HEK293T (cell line): ENCODE measurements around the gene HBA2.

Source experiments
- ARNT ChIP-seq: fragments of 450-650 bp; IDR thresholded peaks from 2 replicates; pipeline ENCODE4 v1.6.1; 2017; ENCODE audit warnings: mild to moderate bottlenecking
- BHLHE40 ChIP-seq: fragments of 450-650 bp; IDR thresholded peaks from 2 replicates; pipeline ENCODE4 v1.6.1; 2016; ENCODE audit warnings: mild to moderate bottlenecking, moderate library complexity, borderline replicate concordance
- ELF4 ChIP-seq: fragments of 450-650 bp; IDR thresholded peaks from 2 replicates; pipeline ENCODE4 v1.6.1; 2017; ENCODE audit warnings: antibody characterized with exemption
- FOXA1 ChIP-seq: fragments of 450-650 bp; IDR thresholded peaks from 2 replicates; pipeline ENCODE4 v1.6.1; 2016; ENCODE audit warnings: mild to moderate bottlenecking
- FOXK2 ChIP-seq: fragments of 450-650 bp; IDR thresholded peaks from 2 replicates; pipeline ENCODE4 v1.6.1; 2016; ENCODE audit warnings: mild to moderate bottlenecking
- FOXM1 ChIP-seq: fragments of 450-650 bp; IDR thresholded peaks from 2 replicates; pipeline ENCODE4 v1.6.1; 2017; ENCODE audit warnings: mild to moderate bottlenecking, borderline replicate concordance
- LEF1 ChIP-seq: fragments of 450-650 bp; IDR thresholded peaks from 2 replicates; pipeline ENCODE4 v1.6.1; 2017; ENCODE audit warnings: mild to moderate bottlenecking, borderline replicate concordance
- NFRKB ChIP-seq: fragments of 450-650 bp; IDR thresholded peaks from 2 replicates; pipeline ENCODE4 v1.6.1; 2016; ENCODE audit warnings: mild to moderate bottlenecking, moderate library complexity
- SP1 ChIP-seq: fragments of 450-650 bp; IDR thresholded peaks from 2 replicates; pipeline ENCODE4 v1.6.1; 2017
- TARDBP ChIP-seq: fragments of 450-650 bp; IDR thresholded peaks from 2 replicates; pipeline ENCODE4 v1.6.1; 2016
- ZNF384 ChIP-seq: fragments of 450-650 bp; IDR thresholded peaks from 2 replicates; pipeline ENCODE4 v1.6.1; 2016

DNA sequence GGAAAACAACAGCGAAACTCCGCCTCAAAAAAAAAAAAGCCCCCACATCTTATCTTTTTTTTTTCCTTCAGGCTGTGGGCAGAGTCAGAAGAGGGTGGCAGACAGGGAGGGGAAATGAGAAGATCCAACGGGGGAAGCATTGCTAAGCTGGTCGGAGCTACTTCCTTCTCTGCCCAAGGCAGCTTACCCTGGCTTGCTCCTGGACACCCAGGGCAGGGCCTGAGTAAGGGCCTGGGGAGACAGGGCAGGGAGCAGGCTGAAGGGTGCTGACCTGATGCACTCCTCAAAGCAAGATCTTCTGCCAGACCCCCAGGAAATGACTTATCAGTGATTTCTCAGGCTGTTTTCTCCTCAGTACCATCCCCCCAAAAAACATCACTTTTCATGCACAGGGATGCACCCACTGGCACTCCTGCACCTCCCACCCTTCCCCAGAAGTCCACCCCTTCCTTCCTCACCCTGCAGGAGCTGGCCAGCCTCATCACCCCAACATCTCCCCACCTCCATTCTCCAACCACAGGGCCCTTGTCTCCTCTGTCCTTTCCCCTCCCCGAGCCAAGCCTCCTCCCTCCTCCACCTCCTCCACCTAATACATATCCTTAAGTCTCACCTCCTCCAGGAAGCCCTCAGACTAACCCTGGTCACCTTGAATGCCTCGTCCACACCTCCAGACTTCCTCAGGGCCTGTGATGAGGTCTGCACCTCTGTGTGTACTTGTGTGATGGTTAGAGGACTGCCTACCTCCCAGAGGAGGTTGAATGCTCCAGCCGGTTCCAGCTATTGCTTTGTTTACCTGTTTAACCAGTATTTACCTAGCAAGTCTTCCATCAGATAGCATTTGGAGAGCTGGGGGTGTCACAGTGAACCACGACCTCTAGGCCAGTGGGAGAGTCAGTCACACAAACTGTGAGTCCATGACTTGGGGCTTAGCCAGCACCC is 2.6 kb downstream of the HBA2 start:
- TF ChIP-seq LEF1 (no peak), FOXA1 (no peak), ARNT (no peak), SP1 (no peak), FOXM1 (no peak), ELF4 (no peak), FOXK2 (no peak), NFRKB (no peak), BHLHE40 (no peak), ZNF384 (no peak), TARDBP (no peak)
